PC-3 (cell line): ENCODE results near the gene COG8. TPM values are rescaled to one million over a fixed set of nuclear protein-coding genes. Genes with fewer than 3 reads are reported as not detected.

ENCODE experiments used
- ATAC-seq: fragments of 200-7000 bp; cut with Tn5 transposase; 2 replicates; pipeline ENCODE4 v1.9.1; 2020; ENCODE audit warnings: mild to moderate bottlenecking, moderate library complexity
- BruUV-seq: library from RNA; stranded (reverse); fragments of 400-500 nt; replicated peaks from 2 replicates; lab custom pipeline; 2021; lab: Mats Ljungman, UMichigan
- CTCF ChIA-PET: fragments of 300-600 bp; sonication (Branson Sonifier 250); formaldehyde crosslinking; loops from one replicate; lab custom pipeline; 2022; ENCODE audit warnings: antibody characterized with exemption; lab: Charles Lee
- POLR2A ChIA-PET: fragments of 300-600 bp; sonication (Branson Sonifier 250); formaldehyde crosslinking; loops from one replicate; lab custom pipeline; 2022; ENCODE audit warnings: antibody characterized with exemption; ENCODE audit not compliant: unreplicated experiment; lab: Charles Lee
- DNase-seq: peaks from one replicate; pipeline ENCODE4 v3.0.0-alpha.2; 2015
- H2AFZ ChIP-seq: fragments of 300-600 bp; sonication (generic); 2 replicates; pipeline ENCODE4 v1.6.0; 2016; ENCODE audit warnings: antibody characterized with exemption, low read length
- H3F3A ChIP-seq: fragments of 300-600 bp; sonication (generic); one replicate; pipeline ENCODE4 v1.6.0; 2017; ENCODE audit warnings: antibody characterized with exemption, low read length, control low read depth, mild to moderate bottlenecking; ENCODE audit not compliant: unreplicated experiment
- H3K27ac ChIP-seq: fragments of 300-600 bp; sonication (generic); 2 replicates; pipeline ENCODE4 v1.5.1; 2016; ENCODE audit warnings: mild to moderate bottlenecking, low read length
- H3K27me3 ChIP-seq: fragments of 300-600 bp; sonication (generic); 2 replicates; pipeline ENCODE4 v1.6.1; 2016; ENCODE audit warnings: low read length, mixed read lengths
- H3K36me3 ChIP-seq: fragments of 300-600 bp; sonication (generic); 2 replicates; pipeline ENCODE4 v1.6.1; 2016; ENCODE audit warnings: low read depth, mixed run types, low read length, mixed read lengths
- H3K4me1 ChIP-seq: fragments of 300-600 bp; sonication (generic); 2 replicates; pipeline ENCODE4 v1.5.1; 2016; ENCODE audit warnings: low read length; ENCODE audit not compliant: insufficient read depth
- H3K4me2 ChIP-seq: fragments of 300-600 bp; sonication (generic); 2 replicates; pipeline ENCODE4 v1.6.0; 2016; ENCODE audit warnings: low read length
- H3K4me3 ChIP-seq: fragments of 300-600 bp; sonication (generic); 2 replicates; pipeline ENCODE4 v1.5.1; 2016; ENCODE audit warnings: mild to moderate bottlenecking, low read length, mixed read lengths
- H3K79me2 ChIP-seq: fragments of 300-600 bp; sonication (generic); 2 replicates; pipeline ENCODE4 v1.6.1; 2017; ENCODE audit warnings: low read length, mixed read lengths
- H3K9ac ChIP-seq: fragments of 300-600 bp; sonication (generic); 2 replicates; pipeline ENCODE4 v1.6.0; 2016; ENCODE audit warnings: mild to moderate bottlenecking, low read length
- H3K9me2 ChIP-seq: fragments of 300-600 bp; sonication (generic); replicated peaks from 2 replicates; pipeline ENCODE4 v1.6.1; 2016; ENCODE audit warnings: mixed run types, low read length, mixed read lengths
- H3K9me3 ChIP-seq: fragments of 300-600 bp; sonication (generic); 2 replicates; pipeline ENCODE4 v1.6.1; 2016; ENCODE audit warnings: low read length, mixed read lengths
- H4K20me1 ChIP-seq: fragments of 300-600 bp; sonication (generic); 2 replicates; pipeline ENCODE4 v1.6.1; 2016; ENCODE audit warnings: low read length, mixed read lengths
- EZH2 ChIP-seq: fragments of 300-600 bp; sonication (generic); IDR thresholded peaks from one replicate; pipeline ENCODE4 v1.6.1; 2017; ENCODE audit warnings: antibody characterized with exemption, mild to moderate bottlenecking, low read length; ENCODE audit not compliant: unreplicated experiment
- EZH2phosphoT487 ChIP-seq: fragments of 300-600 bp; sonication (generic); IDR thresholded peaks from 2 replicates; pipeline ENCODE4 v1.6.1; 2018; ENCODE audit warnings: mild to moderate bottlenecking, antibody characterized with exemption, low read length, borderline replicate concordance
- intact Hi-C: fragments of 100-400 bp; cut with micrococcal nuclease; formaldehyde crosslinking; loops from 2 replicates; pipeline ENCODE4 v1.9.0; 2023
- total RNA-seq: library from RNA; depleted of rRNA; stranded (reverse); fragments of >200 nt; gene quantifications from 2 replicates; pipeline ENCODE4 v1.2.3, GENCODE V29; 2014
- TF ChIP-seq, protein P1 (sequence below): fragments of 300-600 bp; sonication (generic); conservative IDR thresholded peaks from 2 replicates; pipeline ENCODE4 v1.5.1; 2017; ENCODE audit warnings: antibody characterized with exemption, low read depth, mild to moderate bottlenecking, low read length

The COG8 gene
- total RNA-seq, 1 experiment from 2014 or later, result 27.2 TPM

- Histone ChIP-seq H3F3A (no peaks in the 10 kb centered on the region), H3K4me2 (peak within 1 kb of the TSS; percentile 96), H2AFZ (peak within 1 kb of the TSS; percentile 66), H3K79me2 (peaks cover 45% of the 10 kb centered on the region), H3K4me1 (peaks cover 21% of the 10 kb centered on the region), H3K9me2 (no peaks in the 10 kb centered on the region), H3K27me3 (no peaks in the 10 kb centered on the region), H3K36me3 (peaks cover 26% of the 10 kb centered on the region), H3K4me3 (peak within 1 kb of the TSS; percentile 80), H4K20me1 (peaks cover 10% of the 10 kb centered on the region), H3K9ac (peak within 1 kb of the TSS; percentile 86), H3K27ac (peak within 1 kb of the TSS; percentile 69), H3K9me3 (no peaks in the 10 kb centered on the region)
- peak; percentile 90 for DNase-seq
- no TSS peak for BruUV-seq
- peak; percentile 85 for ATAC-seq
- intact Hi-C loops, result no loop called here
- ChIA-PET CTCF (no interaction called here), POLR2A (interaction anchor here (0.6 kb wide), 1 partner anchor 1050 kb away, joined by 7 read pairs; no protein-coding TSS in a partner anchor)
- TF ChIP-seq EZH2 (no peak), EZH2phosphoT487 (no peak)
- TF ChIP-seq, protein P1, sequence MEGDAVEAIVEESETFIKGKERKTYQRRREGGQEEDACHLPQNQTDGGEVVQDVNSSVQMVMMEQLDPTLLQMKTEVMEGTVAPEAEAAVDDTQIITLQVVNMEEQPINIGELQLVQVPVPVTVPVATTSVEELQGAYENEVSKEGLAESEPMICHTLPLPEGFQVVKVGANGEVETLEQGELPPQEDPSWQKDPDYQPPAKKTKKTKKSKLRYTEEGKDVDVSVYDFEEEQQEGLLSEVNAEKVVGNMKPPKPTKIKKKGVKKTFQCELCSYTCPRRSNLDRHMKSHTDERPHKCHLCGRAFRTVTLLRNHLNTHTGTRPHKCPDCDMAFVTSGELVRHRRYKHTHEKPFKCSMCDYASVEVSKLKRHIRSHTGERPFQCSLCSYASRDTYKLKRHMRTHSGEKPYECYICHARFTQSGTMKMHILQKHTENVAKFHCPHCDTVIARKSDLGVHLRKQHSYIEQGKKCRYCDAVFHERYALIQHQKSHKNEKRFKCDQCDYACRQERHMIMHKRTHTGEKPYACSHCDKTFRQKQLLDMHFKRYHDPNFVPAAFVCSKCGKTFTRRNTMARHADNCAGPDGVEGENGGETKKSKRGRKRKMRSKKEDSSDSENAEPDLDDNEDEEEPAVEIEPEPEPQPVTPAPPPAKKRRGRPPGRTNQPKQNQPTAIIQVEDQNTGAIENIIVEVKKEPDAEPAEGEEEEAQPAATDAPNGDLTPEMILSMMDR, result no peak
These were observed 8.9 kb downstream of the COG8 start, which contains the start of gene PDF for GRCh38 chr16:69330286-69331109. Gene PDF, minus strand, starts transcription at chr16:69330588. Its CDS starts 18 bp downstream, at chr16:69330570.

GRCh38 chr16:69329369-69330285, 9.7 kb downstream of the COG8 start:
- POLR2A ChIA-PET, result no interaction called here
- no peak for TF ChIP-seq EZH2
- TF ChIP-seq EZH2phosphoT487, result no peak
- TF ChIP-seq, protein P1, result no peak
- peak overlapping the region; percentile 32; the same call in 1 of the 2 replicates for H3K27ac ChIP-seq
- H3K4me2 ChIP-seq, result peak overlapping the region; percentile 96
- BruUV-seq, result no TSS peak
- ATAC-seq (peak; percentile 23), DNase-seq (peak; percentile 14)
- CTCF ChIA-PET, result no interaction called here
- H3K9ac ChIP-seq, result peak overlapping the region; percentile 86
- H3K4me3 ChIP-seq, result peak overlapping the region; percentile 80
- peaks cover 10% of the 10 kb centered on the region for H4K20me1 ChIP-seq
- peaks cover 21% of the 10 kb centered on the region for H3K4me1 ChIP-seq
- no peaks in the 10 kb centered on the region for H3F3A ChIP-seq
- peaks cover 53% of the 10 kb centered on the region for H3K79me2 ChIP-seq
- no peaks in the 10 kb centered on the region for H3K9me3 ChIP-seq
- peaks cover 21% of the 10 kb centered on the region for H3K36me3 ChIP-seq
- H3K27me3 ChIP-seq, result no peaks in the 10 kb centered on the region
- peak overlapping the region; percentile 63; the same call in 1 of the 2 replicates for H2AFZ ChIP-seq
- intact Hi-C loops, result no loop called here
- no peaks in the 10 kb centered on the region for H3K9me2 ChIP-seq
